Body of pancreas (tissue), 4 donors: ENCODE measurements around the gene UBAP2.

ENCODE experiments used
- POLR2A ChIP-seq, 3 donors: fragments of 450-650 bp; IDR thresholded peaks; one replicate each; pipeline ENCODE4 v1.6.1; 2016; ENCODE audit warnings: antibody characterized with exemption in 3 of 3, mild to moderate bottlenecking in 2 of 3
- TF ChIP-seq, protein P1 (sequence below), 7 experiments: fragments of 450-650 bp in 4 of 7; fragments of 200-600 bp in 3 of 7; sonication (generic) in 3 of 7; IDR thresholded peaks; one replicate each; pipeline ENCODE4 v1.5.1; 2016 to 2019; ENCODE audit warnings: antibody characterized with exemption in 7 of 7

DNA sequence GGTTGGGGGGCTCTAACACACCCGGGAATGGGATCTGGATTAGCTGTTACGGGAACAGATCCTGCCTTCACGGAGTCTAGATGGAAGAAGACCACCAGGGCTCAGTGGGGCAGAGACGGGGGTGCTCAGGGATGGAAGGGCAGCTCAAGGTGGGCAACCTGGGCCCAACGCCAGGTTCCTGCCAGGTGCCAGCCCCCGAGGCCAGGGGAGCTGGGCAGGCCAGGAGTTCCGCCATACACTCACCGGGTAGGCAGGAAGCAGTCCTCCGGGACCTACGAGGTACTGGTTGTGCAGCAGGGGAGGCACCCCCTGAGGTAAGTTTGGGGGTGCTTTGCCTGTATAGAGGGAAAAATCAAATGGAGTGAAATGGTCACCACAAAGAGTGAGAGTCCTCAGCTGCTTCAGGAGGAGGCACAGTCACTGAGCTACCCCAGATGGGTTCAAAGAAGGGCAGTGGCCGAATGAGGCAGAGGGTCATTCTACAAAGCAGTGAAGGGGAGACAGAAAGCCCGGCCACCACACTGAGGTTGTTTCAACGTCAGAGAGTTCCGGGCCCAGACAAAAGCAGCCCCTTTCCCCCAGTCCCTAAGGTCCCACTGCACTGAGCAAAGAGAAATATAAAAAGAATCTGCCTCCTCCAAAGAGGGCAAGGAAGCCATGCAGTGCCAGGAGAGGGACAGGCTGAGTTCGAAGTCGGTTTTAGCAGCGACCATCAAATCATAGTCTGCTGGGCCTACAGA is 121.8 kb downstream of the UBAP2 start:
- TF ChIP-seq POLR2A (IDR thresholded peaks at IDR 0.05), result no peak
- TF ChIP-seq, protein P1, sequence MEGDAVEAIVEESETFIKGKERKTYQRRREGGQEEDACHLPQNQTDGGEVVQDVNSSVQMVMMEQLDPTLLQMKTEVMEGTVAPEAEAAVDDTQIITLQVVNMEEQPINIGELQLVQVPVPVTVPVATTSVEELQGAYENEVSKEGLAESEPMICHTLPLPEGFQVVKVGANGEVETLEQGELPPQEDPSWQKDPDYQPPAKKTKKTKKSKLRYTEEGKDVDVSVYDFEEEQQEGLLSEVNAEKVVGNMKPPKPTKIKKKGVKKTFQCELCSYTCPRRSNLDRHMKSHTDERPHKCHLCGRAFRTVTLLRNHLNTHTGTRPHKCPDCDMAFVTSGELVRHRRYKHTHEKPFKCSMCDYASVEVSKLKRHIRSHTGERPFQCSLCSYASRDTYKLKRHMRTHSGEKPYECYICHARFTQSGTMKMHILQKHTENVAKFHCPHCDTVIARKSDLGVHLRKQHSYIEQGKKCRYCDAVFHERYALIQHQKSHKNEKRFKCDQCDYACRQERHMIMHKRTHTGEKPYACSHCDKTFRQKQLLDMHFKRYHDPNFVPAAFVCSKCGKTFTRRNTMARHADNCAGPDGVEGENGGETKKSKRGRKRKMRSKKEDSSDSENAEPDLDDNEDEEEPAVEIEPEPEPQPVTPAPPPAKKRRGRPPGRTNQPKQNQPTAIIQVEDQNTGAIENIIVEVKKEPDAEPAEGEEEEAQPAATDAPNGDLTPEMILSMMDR (IDR thresholded peaks at IDR 0.05), result no peak
